HTERT RPE-1 (cell line): ENCODE results near the gene IFI27L1.

Experiments used
- in situ Hi-C: fragments of 300-500 bp; cut with MboI; formaldehyde crosslinking; loops from 4 replicates; pipeline ENCODE4 v1.14.3; 2020; ENCODE audit warnings: low sequenced_read_pairs

Gene IFI27L1, protein sequence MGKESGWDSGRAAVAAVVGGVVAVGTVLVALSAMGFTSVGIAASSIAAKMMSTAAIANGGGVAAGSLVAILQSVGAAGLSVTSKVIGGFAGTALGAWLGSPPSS

DNA sequence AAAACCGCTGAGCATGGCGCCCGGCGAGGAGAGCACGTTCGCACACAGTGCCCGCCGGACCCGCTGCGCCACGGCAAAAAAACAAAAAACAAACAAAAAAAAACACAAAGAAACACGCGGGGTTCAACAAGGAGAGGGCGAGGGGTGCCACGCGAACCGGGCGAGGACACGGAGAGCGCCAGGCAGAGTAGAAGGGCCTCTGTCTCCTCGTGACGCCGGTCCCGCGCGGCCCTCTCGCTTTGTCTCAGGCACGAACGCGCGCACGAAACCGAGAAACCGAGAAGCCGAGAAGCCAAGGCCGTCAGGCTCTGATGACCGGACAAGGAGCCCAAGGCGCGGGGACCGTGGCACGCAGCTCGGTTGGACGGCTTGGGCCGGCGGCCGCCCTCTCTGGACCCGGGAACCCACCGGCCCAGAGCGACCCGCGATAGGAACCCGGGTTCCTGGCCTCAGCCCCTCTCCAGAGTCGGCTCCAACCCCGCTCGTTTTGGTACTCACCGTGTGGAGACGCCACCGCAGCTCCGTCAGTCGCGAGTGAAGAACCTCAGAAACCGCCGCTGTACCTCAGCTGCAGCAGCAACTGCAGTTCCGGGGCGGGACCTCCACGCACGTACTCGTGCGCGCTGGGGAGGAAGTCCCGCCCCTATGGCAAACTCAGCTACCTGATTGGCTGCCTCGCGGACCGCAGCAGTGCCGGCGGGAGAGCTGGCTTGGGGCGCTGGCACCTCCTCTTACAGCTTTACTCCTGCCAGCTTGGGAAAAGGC lies at the start of gene IFI27L1, which contains the start of gene DDX24:
TSS of gene IFI27L1 (plus strand) at position 690 of the 765 bp plus-strand sequence. CDS start 15,628 bp downstream, outside the sequence.
TSS of gene DDX24 (minus strand) at position 582 of the 765 bp plus-strand sequence. CDS start 1,460 bp downstream, outside the sequence.
- in situ Hi-C loops: no loop called here

DNA sequence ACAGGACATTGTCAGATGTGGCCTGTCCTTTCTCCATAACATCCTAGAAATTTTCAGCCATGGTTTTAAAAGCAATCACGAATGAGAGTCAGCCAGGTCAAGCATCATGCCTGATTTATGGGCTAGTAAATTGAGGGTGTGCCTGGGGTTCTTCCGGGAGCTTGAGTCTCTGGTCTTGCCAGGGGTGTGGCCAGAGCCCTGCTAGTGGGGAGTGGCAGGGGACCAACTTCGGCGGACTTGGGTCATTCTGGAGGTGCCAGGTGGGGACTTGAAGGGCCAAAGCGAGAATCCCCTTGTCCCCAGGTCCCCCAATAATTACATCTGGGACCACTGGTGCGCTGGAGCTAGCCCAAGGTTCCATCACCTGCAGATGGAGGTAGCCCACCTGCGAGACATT lies 49.2 kb upstream of the IFI27L1 start:
- in situ Hi-C loops: no loop called here

DNA sequence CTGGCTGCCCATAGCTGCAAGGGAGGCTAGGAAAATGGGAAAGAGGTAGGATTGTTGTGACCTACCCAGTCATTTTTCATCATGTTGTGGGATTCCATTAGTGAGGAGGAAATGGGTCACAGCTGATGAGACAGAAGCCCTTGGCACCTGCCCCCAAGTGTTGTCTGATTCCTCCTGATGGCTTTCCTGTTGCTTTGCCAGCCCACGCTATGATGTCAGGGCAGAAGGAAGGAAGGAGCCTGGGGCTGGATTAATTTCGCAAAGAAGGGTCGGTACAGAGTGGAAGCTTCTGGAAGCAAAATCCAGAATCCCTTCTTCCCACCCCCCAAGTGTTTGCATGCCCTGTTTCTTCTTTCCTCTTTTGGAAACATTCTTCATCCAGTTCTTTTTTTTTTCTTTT lies 46.2 kb upstream of the IFI27L1 start:
- in situ Hi-C loops: no loop called here

DNA sequence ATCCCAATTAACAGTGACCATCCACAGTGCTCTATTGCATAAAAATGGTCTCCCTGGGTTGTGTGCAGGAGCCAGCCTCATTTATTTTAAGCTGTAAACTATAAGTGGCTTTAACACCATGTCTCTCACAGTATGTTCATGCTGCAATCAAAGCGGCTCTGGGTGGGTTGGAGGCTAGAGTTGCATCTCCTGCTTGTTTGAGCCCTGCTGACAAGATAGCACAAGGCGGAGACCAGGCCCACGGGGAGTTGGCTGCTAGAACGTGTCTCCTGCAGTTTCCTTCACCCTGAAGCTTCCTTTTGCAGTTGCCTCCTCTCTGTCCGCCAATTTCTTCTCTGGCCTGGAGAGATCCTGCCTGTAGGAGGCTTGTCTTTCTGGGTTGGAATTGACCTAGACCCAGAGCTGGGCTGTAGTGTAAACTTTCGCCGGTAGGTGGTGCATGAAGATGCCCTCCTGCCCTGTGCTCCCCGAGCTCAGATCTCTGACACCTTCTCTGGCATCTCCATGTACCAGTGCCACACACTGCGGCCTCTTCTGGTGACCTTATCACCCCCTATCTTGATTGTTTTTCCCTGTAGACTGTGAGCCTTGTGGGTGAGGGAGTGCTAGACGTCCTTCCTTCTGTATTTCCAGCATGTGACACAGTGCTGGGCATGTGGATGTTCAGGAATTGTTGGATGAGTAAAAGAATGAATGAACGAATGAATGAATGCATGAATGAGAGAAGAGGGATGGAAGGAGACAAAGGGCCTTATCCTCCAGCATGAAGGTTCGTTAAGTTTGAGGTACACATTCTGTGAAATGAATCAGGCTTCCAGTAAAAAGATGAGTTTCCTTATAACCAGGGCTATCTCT lies 44.6 kb upstream of the IFI27L1 start:
- in situ Hi-C loops: no loop called here

DNA sequence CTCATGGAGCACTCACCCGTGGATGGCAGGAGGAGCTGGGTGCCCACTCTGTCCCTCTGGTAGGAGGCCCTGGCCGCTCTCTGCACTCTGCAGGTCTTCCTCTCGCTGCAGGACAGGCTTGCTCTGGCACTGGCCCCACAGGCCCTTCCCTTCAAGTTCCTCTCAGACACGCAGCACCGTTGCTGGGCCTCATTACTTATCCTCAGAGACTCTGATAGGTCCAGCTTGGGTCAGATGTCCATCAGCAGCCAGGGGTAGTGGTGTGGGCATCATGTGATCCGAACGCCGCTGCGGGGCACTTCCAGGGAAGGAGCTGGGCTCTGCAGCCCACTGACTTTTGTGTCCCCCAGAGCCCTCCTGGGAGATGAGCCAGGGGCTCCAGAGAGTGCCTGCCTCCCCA lies 43.2 kb upstream of the IFI27L1 start:
- in situ Hi-C loops: no loop called here

DNA sequence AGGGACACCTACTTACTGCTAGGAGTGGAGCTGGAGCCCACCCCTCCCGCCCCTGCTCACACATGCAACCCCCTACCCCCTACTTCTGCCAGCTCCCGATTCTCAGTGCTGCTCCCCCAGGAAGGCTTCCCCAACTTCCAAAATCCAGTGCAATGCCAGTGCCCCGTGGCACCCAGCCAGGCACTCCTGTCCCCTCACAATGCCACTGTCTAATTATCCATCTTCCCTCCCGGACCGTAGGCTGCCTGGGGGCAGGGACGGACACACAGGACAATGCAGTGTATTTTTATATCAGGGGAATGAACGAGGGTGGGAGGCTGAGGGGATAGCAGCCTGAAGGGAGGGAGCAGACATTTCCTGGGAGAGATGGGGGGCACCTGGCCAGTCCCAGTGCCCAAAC lies 42.6 kb upstream of the IFI27L1 start:
- in situ Hi-C loops: no loop called here

DNA sequence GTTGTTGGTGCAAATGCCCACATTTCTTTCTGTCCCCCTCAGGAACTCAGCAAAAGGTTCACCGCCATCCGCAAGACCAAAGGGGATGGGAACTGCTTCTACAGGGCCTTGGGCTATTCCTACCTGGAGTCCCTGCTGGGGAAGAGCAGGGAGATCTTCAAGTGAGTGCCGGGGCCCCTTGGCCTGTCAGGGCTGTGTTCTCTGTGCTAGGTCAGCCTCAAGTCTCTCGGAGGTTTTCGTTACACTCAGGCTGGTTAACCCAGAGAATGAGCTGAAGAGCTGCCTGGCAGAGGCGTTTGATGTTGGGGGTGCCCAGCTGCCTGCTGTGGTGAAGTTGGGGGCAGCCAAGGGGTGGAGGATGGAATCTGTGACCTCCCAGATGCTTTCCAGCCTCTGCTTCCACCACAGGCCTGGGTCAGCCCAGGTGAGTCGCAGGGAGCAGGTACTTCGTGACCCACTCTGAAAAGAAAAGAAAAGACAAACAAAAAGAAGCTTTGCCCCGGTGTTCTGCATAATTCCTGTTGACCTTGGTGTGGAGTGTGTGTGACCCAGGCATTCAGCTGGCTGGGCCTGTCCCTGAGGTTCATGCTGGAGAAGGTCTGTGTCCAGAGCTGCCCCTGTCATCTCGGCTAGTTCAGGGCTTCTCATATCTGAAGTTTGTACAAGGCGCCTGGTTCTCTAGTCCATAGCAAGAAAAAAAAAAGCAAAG lies 42.0 kb upstream of the IFI27L1 start:
- in situ Hi-C loops: no loop called here

DNA sequence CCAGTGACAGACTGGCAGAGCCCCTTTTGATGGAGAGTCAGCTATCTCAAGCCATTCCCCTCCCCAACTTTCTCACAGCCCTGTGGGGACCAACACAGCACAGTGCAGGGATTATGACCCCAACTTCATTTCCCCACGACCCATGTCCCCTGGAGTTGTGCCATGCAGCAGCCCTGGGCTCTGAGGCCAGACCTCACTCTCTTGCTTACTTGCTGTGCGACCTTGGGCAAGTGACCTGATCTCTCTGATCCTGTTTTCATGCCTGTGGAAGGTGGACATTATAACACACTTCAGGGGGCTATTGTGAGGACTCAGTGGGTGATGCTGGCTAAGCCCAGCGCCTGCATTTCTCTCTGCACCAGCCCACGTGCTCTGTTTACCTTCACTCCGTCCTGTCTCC lies 40.9 kb upstream of the IFI27L1 start:
- in situ Hi-C loops: no loop called here

DNA sequence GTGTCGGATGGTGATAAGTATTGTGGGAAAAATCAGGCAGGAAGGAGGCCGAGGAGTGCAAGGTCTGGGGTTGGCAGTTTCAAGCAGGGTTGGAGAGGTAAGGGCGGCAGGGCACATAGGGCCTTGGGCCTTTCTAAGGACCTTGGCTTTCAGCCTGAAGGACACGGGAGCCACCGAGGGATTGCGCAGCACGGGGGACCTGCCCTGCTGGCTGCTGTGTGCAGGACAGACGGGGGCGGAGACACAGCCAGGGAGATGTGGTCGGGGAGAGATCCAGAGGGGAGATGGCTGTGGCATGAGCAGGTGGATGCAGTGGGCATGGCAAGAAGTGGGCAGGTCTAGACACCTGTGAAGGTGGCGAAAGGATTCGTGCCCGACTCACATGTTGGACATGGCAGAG lies 40.3 kb upstream of the IFI27L1 start:
- in situ Hi-C loops: no loop called here

DNA sequence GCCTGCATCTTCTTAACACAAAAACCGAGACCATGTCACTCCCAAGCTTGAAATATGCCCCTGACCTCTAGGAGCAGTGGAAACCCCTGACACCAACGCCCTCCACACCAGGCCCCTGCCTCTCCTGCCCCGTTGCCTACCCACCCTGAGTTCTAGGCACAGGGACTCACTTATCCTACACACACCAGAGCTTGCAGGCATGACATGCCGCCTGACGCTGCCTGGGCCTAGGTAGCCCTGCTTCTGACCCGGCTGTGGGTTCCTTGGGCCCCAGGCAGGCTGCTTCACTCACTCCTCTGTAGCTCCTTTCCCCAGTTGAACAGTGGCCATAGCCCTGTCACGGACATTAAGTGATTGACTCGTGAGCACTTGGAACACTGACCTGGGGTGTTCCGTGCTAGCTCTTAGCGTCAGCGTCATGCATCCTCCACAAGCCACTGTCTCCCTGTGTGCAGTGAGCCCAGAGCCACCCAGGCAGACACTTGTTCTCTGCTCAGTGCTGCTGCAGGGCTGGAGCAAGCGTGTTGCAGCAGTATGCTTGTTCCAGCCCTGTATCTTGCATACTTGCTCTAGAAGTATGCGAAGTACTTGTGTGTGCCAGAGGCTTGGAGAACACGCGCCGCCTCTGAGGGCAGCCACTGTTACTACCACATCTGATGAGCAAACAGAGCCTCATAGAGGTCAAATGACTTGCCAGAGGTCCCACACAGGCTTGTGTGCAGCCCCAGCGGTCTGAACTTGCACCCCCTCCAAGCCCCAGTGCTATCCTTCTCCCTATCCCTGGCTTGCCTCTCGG lies 39.4 kb upstream of the IFI27L1 start:
- in situ Hi-C loops: no loop called here

DNA sequence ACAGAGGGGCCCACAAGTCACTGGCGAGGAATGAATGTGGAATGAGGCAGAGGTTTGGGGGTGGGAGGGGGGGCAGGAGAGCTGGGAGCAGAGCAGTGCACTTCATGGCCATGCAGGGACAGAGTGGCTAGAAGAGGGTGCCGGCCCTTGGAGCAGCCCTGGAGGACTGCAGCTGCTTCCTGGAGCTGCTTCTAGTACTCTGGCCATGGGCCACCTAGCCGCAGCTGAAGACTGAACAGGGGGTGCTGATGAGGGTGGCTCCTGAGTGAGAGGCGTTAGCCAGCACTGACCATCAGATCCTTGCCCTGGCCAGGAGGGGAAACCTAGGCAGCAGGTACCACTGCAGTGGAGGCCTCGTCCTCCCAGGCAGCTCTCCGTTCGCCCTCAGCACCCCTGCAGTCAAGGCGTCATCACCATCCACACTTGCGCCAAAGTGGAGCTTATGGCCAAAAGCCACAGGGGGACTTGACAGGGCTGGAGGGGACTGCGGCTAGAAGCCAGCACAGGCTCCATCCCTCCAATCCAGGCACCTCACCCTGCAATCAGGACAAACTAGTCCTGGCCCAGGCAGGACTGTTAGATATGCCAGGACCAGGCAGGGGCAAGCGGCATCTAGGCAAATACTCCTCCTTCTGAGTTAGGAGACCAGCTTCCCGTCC lies 38.5 kb upstream of the IFI27L1 start:
- in situ Hi-C loops: no loop called here

DNA sequence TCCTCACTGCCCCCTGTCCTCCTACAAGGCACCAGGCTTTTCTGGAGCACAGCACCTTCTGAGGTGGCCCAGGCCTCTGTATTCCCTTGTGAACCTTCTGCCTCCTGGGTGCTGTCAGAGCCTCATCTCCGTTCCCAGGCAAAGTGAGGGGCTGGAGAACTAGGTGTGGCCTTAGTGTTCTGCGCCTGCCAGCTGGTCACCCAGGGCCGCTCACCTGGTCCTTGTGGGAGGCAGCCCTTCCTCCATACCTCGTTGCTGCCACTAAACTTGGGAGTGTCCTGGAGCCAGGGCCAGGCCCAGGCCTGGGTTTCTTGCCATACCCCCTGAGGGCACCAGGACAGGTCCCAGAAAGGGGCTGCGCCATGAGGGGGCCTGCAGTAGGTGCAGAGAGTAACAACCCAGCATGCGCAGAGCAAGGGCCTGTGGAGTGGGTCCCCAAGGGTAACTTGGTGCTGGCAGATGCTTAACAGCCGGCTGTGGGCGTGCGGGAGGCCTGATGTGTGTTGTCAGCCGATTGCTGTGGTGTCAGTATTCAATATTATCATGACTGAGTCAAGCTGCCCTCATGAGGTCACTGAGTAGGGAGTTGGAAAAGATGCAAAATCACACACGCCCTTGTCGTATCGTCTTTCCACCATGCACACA lies 37.9 kb upstream of the IFI27L1 start:
- in situ Hi-C loops: no loop called here

DNA sequence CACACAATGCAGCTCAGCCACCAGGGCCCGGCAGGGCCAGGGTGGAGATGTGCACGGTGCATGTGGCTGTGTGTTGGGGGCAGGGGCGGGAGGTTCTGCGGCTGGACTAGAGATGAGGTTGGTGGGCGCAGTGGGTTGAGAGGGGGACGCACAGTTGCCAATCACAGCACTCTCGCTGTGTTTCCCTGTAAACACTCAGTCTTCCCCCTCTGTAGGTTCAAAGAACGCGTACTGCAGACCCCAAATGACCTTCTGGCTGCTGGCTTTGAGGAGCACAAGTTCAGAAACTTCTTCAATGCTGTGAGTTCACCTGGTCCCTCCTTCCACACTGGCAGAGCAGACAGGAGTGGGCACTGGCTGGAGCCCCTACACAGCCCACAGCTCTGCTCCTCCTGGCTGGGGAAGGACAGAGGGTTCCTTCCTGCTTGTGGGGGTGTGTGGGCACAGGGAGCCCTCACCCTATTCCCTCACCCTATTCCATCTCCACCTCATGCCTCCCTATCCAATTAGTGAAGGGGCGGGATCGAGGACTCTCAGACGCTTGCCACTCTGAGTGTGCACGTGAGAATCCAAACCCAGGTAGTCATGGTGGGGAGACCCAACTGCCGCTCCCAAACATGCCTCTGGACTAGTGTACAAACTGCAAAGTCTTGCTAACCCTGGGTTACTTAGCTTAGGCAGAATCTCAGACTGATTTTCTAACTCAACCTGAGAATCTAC lies 37.2 kb upstream of the IFI27L1 start:
- in situ Hi-C loops: no loop called here

DNA sequence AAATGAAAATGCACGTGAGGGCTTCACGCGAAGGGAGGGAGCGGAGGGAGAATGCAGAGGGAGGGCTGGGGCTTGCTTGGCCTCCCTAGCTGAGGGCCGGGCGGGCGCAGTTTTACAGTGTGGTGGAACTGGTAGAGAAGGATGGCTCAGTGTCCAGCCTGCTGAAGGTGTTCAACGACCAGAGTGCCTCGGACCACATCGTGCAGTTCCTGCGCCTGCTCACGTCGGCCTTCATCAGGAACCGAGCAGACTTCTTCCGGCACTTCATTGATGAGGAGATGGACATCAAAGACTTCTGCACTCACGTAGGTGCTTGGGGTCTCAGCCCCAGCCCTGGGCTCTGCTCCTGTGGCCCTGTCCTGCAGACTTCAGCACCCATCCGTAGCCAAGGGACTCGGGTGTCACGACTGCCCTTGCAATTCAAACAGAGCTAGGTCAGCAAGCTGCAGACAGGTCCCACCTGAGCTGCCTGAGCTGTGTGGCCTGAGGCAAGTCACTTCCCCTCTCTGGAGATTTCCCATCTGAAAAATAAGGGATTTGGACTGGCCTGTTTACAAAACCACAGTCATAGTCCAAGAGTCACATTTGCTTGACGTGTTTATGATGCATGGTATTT lies 36.5 kb upstream of the IFI27L1 start:
- in situ Hi-C loops: no loop called here

DNA sequence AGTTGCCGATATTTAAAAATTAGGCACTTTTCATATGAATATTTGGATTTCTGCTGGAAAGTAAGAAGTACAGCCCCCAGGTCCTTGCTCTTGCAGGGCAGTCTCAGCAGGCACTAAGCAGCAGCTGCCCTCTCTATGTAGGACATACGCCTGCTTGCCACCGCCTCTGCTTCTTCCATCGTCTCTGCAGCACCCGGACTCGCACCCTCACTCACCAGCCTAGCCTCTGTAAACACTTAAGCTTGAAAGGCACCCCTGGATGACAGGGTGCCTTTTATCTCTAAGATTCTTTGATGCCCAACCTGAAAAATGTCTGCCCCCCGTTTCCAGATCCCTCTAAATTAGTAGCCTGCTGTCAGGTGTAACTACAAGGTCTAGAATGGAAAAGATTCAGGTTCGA lies 36.0 kb upstream of the IFI27L1 start:
- in situ Hi-C loops: no loop called here

DNA sequence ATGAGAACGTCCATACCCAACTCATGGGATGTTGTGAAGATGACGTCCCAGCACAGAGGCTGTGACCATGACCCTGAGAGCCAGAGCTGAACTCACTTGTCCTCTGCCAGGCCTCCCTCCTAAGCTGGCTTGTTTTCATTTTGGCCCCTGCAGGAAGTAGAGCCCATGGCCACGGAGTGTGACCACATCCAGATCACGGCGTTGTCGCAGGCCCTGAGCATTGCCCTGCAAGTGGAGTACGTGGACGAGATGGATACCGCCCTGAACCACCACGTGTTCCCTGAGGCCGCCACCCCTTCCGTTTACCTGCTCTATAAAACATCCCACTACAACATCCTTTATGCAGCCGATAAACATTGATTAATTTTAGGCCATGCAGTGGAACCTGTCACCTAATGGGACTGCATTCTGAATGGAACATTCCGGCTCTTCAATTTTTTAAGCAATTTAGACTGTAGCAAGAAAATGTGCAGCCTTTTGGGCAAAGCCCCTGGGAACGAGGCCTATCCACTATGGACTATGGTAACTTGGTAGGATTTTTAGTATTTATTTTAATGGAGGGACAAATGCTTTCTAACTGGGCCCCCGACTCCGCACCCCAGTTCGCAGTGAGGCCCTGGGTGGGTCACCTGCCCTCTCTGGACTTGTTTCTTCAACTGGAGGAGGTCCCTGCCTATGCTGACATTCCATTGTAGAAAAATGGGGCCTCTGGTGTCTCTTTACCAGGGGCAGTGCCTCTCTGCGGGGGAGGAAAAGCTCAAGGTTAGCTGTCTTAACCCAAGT lies 35.4 kb upstream of the IFI27L1 start:
- in situ Hi-C loops: no loop called here

DNA sequence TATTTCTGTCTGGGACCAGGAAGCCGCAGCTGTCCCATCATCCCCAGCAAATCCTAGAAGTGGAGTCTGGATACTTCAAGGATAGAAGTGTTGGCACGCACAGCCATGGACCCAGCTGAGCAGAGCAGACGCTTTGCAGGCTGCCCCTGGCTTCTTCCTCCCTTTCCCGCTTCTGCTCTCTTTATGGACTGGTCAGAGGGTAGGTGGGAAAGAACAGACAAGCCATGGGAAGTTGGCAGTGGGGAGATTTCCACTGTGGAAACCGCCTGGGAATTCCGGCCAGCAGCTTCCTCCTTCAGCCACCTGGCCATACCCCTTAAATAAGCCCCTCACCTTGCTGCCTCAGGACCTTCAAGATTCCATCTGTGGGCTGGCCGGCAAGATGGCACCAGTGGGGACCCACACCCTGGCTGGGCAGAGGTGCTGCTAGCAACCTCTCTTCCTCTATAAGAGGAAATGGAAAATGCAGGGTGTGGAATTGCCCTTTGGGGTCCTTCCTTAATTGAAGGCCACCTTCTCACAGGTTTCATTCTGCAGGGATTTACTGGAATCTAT lies 34.3 kb upstream of the IFI27L1 start:
- in situ Hi-C loops: no loop called here
